HEK293 (cell line): Measurements from ENCODE around the gene KLC1.
A peak's percentile ranks its signal among the peaks of the same experiment; 100 is the strongest.

Experiments
- CTCF ChIA-PET: fragments of 350-600 bp; formaldehyde crosslinking; extraction: SDS; loops from one replicate; lab custom pipeline; 2021; ENCODE audit warnings: antibody characterized with exemption; lab: Yijun Ruan, JAX
- POLR2A ChIA-PET: fragments of 300-600 bp; formaldehyde crosslinking; extraction: SDS; loops from one replicate; lab custom pipeline; 2020; ENCODE audit warnings: antibody characterized with exemption, inconsistent platforms; lab: Yijun Ruan, JAX
- H3K27ac ChIP-seq: fragments of 200-500 bp; sonication (Bioruptor generic); 2 replicates; pipeline ENCODE4 v1.5.1; 2014; ENCODE audit warnings: low read depth, low read length, control low read depth, inconsistent platforms; ENCODE audit errors: extremely low read depth
- H3K36me3 ChIP-seq, 2 experiments: fragments of 200-500 bp in 1 of 2; sonication (Bioruptor generic) in 1 of 2; 1 replicate in 1 of 2; 2 replicates in 1 of 2; pipeline ENCODE4 v1.5.1; 2014 to 2017; ENCODE audit warnings: inconsistent platforms in 2 of 2, low read length in 2 of 2; ENCODE audit not compliant: control insufficient read depth in 2 of 2, insufficient read depth in 1 of 2
- H3K4me1 ChIP-seq: fragments of 200-500 bp; sonication (Bioruptor generic); 2 replicates; pipeline ENCODE4 v1.5.1; 2014; ENCODE audit warnings: mild to moderate bottlenecking, low read length, inconsistent platforms; ENCODE audit not compliant: control insufficient read depth, insufficient read depth
- H3K4me3 ChIP-seq: 2 replicates; pipeline ENCODE4 v1.5.1; 2011; ENCODE audit warnings: low read depth, mild to moderate bottlenecking, control low read depth, low read length, moderate library complexity
- H3K9me3 ChIP-seq: fragments of 200-500 bp; sonication (Bioruptor generic); 2 replicates; pipeline ENCODE4 v1.5.1; 2014; ENCODE audit warnings: low read depth, low read length, inconsistent platforms; ENCODE audit not compliant: control insufficient read depth, insufficient read depth
- GLIS1 ChIP-seq: fragments of 450-650 bp; formaldehyde crosslinking; IDR thresholded peaks from 2 replicates; pipeline ENCODE4 v1.5.1; 2016; ENCODE audit warnings: missing biosample characterization, missing genetic modification characterization
- HIC1 ChIP-seq: fragments of 450-650 bp; formaldehyde crosslinking; IDR thresholded peaks from 2 replicates; pipeline ENCODE4 v1.5.1; 2016; ENCODE audit warnings: missing biosample characterization, missing genetic modification characterization
- IKZF3 ChIP-seq: fragments of 450-650 bp; IDR thresholded peaks from 2 replicates; pipeline ENCODE4 v1.5.0; 2018; ENCODE audit warnings: missing biosample characterization, mild to moderate bottlenecking, missing genetic modification characterization, moderate library complexity
- KLF1 ChIP-seq: fragments of 450-650 bp; formaldehyde crosslinking; IDR thresholded peaks from 2 replicates; pipeline ENCODE4 v1.5.1; 2016; ENCODE audit warnings: missing biosample characterization, missing genetic modification characterization
- KLF9 ChIP-seq: fragments of 450-650 bp; formaldehyde crosslinking; IDR thresholded peaks from 2 replicates; pipeline ENCODE4 v1.5.1; 2016; ENCODE audit warnings: missing biosample characterization, missing genetic modification characterization, low read depth
- REST ChIP-seq: fragments of 450-650 bp; formaldehyde crosslinking; IDR thresholded peaks from 2 replicates; pipeline ENCODE4 v1.5.1; 2016; ENCODE audit warnings: missing biosample characterization, missing genetic modification characterization
- SP7 ChIP-seq: fragments of 450-650 bp; formaldehyde crosslinking; IDR thresholded peaks from 2 replicates; pipeline ENCODE4 v1.5.1; 2016; ENCODE audit warnings: missing biosample characterization, missing genetic modification characterization
- ZFP69B ChIP-seq: fragments of 450-650 bp; formaldehyde crosslinking; IDR thresholded peaks from 2 replicates; pipeline ENCODE4 v1.5.1; 2016; ENCODE audit warnings: missing biosample characterization, missing genetic modification characterization
- ZNF26 ChIP-seq: fragments of 450-650 bp; formaldehyde crosslinking; IDR thresholded peaks from 2 replicates; pipeline ENCODE4 v1.5.1; 2016; ENCODE audit warnings: missing biosample characterization, missing genetic modification characterization
- ZNF266 ChIP-seq: fragments of 450-650 bp; formaldehyde crosslinking; IDR thresholded peaks from 2 replicates; pipeline ENCODE4 v1.5.1; 2016; ENCODE audit warnings: missing biosample characterization, missing genetic modification characterization, low read depth
- ZNF324 ChIP-seq: fragments of 450-650 bp; formaldehyde crosslinking; IDR thresholded peaks from 2 replicates; pipeline ENCODE4 v1.5.1; 2016; ENCODE audit warnings: missing biosample characterization, missing genetic modification characterization
- ZNF37A ChIP-seq: fragments of 450-650 bp; IDR thresholded peaks from 2 replicates; pipeline ENCODE4 v1.5.1; 2018; ENCODE audit warnings: missing biosample characterization, missing genetic modification characterization
- ZNF423 ChIP-seq: fragments of 450-650 bp; formaldehyde crosslinking; IDR thresholded peaks from 2 replicates; pipeline ENCODE4 v1.5.1; 2016; ENCODE audit warnings: missing biosample characterization, missing genetic modification characterization
- ZNF521 ChIP-seq: fragments of 450-650 bp; formaldehyde crosslinking; IDR thresholded peaks from 2 replicates; pipeline ENCODE4 v1.5.1; 2017; ENCODE audit warnings: missing biosample characterization, mild to moderate bottlenecking, missing genetic modification characterization
- ZNF548 ChIP-seq: fragments of 450-650 bp; formaldehyde crosslinking; IDR thresholded peaks from 2 replicates; pipeline ENCODE4 v1.5.1; 2016; ENCODE audit warnings: missing biosample characterization, missing genetic modification characterization
- ZNF600 ChIP-seq: fragments of 450-650 bp; formaldehyde crosslinking; IDR thresholded peaks from 2 replicates; pipeline ENCODE4 v1.5.1; 2016; ENCODE audit warnings: missing biosample characterization, missing genetic modification characterization
- ZSCAN23 ChIP-seq: fragments of 450-650 bp; formaldehyde crosslinking; IDR thresholded peaks from 2 replicates; pipeline ENCODE4 v1.5.1; 2016; ENCODE audit warnings: missing biosample characterization, missing genetic modification characterization
- TF ChIP-seq, protein P1 (sequence below): fragments of 450-650 bp; formaldehyde crosslinking; IDR thresholded peaks from 2 replicates; pipeline ENCODE4 v1.5.1; 2016; ENCODE audit warnings: missing biosample characterization, missing genetic modification characterization, borderline replicate concordance
- TF ChIP-seq, protein P2 (sequence below): fragments of 450-650 bp; formaldehyde crosslinking; IDR thresholded peaks from 2 replicates; pipeline ENCODE4 v1.5.1; 2016; ENCODE audit warnings: missing biosample characterization, missing genetic modification characterization

Gene KLC1

DNA sequence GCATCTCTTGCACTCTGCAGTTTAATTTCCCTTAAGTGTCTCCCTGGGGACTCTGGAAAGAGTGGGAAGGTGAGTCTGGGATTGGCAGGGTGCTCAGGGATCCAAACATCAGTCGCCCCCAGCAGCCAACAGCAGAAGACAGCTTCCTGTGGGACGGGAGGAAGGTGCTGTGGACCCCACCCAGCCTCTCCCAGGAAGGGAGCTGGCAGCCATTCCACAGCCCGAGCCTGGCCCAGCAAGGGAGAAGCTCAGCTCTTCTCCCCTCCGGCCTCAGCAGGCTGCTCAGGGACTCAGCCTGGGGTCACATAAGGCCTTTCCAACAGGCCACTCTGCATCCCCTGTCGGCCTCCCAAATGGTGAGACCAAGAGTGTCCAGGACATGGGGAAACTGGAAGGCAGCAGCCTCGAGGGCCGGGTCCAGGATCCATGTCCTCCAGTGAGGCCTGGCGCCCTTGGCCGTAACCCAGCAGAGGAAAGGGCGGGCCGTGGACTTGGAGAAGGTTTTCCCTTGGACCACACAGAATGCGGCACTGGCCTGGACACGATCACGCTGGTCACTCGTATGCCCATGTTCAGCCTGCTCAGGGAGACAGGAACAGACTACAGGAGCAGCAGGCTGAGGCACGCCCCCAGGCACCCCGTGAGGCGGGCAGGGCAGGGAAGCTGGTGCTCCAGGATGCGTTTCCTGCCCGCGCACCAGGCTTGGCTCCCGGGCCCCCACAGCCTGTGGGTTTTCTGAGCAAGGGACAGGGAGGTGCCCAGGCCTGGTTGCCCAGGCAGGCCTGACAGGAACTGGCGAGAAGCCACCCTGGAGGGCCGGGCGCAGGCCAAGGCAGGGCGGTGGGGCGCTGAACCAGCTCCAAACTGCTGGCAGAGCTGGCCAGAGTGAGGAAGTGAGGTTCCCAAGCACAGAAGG lies 82.8 kb downstream of the KLC1 start:
- CTCF ChIA-PET: interaction anchor here (1.1 kb wide), 1 partner anchor 139 kb away, joined by 3 read pairs; no protein-coding TSS in a partner anchor
- Histone ChIP-seq H3K4me3 (no peak overlapping the region), H3K27ac (peak overlapping the region; percentile 10; the same call in 1 of the 2 replicates), H3K4me1 (peaks cover 5% of the 10 kb centered on the region), H3K9me3 (no peaks in the 10 kb centered on the region), H3K36me3 (peaks cover 15 to 70% of the 10 kb centered on the region in 2 experiments)
- TF ChIP-seq, protein P1, sequence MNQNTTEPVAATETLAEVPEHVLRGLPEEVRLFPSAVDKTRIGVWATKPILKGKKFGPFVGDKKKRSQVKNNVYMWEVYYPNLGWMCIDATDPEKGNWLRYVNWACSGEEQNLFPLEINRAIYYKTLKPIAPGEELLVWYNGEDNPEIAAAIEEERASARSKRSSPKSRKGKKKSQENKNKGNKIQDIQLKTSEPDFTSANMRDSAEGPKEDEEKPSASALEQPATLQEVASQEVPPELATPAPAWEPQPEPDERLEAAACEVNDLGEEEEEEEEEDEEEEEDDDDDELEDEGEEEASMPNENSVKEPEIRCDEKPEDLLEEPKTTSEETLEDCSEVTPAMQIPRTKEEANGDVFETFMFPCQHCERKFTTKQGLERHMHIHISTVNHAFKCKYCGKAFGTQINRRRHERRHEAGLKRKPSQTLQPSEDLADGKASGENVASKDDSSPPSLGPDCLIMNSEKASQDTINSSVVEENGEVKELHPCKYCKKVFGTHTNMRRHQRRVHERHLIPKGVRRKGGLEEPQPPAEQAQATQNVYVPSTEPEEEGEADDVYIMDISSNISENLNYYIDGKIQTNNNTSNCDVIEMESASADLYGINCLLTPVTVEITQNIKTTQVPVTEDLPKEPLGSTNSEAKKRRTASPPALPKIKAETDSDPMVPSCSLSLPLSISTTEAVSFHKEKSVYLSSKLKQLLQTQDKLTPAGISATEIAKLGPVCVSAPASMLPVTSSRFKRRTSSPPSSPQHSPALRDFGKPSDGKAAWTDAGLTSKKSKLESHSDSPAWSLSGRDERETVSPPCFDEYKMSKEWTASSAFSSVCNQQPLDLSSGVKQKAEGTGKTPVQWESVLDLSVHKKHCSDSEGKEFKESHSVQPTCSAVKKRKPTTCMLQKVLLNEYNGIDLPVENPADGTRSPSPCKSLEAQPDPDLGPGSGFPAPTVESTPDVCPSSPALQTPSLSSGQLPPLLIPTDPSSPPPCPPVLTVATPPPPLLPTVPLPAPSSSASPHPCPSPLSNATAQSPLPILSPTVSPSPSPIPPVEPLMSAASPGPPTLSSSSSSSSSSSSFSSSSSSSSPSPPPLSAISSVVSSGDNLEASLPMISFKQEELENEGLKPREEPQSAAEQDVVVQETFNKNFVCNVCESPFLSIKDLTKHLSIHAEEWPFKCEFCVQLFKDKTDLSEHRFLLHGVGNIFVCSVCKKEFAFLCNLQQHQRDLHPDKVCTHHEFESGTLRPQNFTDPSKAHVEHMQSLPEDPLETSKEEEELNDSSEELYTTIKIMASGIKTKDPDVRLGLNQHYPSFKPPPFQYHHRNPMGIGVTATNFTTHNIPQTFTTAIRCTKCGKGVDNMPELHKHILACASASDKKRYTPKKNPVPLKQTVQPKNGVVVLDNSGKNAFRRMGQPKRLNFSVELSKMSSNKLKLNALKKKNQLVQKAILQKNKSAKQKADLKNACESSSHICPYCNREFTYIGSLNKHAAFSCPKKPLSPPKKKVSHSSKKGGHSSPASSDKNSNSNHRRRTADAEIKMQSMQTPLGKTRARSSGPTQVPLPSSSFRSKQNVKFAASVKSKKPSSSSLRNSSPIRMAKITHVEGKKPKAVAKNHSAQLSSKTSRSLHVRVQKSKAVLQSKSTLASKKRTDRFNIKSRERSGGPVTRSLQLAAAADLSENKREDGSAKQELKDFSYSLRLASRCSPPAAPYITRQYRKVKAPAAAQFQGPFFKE (tag by site-specific recombination): no peak
- TF ChIP-seq SP7 (no peak), ZNF266 (no peak), ZNF26 (no peak), ZFP69B (tag by site-specific recombination) (peak; percentile 87), ZNF548 (no peak), ZNF37A (no peak), ZNF521 (no peak), ZNF324 (tag by site-specific recombination) (no peak), IKZF3 (peak; percentile 36; the same call in 1 of the 2 replicates), ZNF423 (tag by site-specific recombination) (no peak), GLIS1 (tag by site-specific recombination) (peak; percentile 92), KLF9 (tag by site-specific recombination) (no peak), ZNF600 (peak; percentile 8; the same call in 1 of the 2 replicates), ZSCAN23 (tag by site-specific recombination) (no peak), REST (tag by site-specific recombination) (no peak), KLF1 (tag by site-specific recombination) (peak; percentile 24; the same call in 1 of the 2 replicates), HIC1 (tag by site-specific recombination) (no peak)
- TF ChIP-seq, protein P2, sequence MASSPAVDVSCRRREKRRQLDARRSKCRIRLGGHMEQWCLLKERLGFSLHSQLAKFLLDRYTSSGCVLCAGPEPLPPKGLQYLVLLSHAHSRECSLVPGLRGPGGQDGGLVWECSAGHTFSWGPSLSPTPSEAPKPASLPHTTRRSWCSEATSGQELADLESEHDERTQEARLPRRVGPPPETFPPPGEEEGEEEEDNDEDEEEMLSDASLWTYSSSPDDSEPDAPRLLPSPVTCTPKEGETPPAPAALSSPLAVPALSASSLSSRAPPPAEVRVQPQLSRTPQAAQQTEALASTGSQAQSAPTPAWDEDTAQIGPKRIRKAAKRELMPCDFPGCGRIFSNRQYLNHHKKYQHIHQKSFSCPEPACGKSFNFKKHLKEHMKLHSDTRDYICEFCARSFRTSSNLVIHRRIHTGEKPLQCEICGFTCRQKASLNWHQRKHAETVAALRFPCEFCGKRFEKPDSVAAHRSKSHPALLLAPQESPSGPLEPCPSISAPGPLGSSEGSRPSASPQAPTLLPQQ (tag by site-specific recombination): peak; percentile 85
- POLR2A ChIA-PET: no interaction called here
